ENCODE measurements around the gene SLC25A21. TPM values are rescaled to one million over a fixed set of nuclear protein-coding genes. Genes with fewer than 3 reads are reported as not detected.

The SLC25A21 gene
- 2.1 TPM for total RNA-seq (2021; ENCODE audit: unreplicated experiment)
- polyA plus RNA-seq (2012; ENCODE audit: insufficient read length), result 1.5 TPM
- Bru-seq, nascent RNA, result percentile 46 among the genes with signal in this experiment
- BruChase-seq, experiment 1, labeled RNA remaining after a 2-hour chase, result percentile 49 among the genes with signal in this experiment
- percentile 41 among the genes with signal in this experiment for BruChase-seq, experiment 2, labeled RNA remaining after a 6-hour chase
- long read RNA-seq, partial matches to known transcripts, result 0 of 1 reads
- long read RNA-seq, other reads (novel, unspliced or antisense), result 1 of 1 reads

DNA sequence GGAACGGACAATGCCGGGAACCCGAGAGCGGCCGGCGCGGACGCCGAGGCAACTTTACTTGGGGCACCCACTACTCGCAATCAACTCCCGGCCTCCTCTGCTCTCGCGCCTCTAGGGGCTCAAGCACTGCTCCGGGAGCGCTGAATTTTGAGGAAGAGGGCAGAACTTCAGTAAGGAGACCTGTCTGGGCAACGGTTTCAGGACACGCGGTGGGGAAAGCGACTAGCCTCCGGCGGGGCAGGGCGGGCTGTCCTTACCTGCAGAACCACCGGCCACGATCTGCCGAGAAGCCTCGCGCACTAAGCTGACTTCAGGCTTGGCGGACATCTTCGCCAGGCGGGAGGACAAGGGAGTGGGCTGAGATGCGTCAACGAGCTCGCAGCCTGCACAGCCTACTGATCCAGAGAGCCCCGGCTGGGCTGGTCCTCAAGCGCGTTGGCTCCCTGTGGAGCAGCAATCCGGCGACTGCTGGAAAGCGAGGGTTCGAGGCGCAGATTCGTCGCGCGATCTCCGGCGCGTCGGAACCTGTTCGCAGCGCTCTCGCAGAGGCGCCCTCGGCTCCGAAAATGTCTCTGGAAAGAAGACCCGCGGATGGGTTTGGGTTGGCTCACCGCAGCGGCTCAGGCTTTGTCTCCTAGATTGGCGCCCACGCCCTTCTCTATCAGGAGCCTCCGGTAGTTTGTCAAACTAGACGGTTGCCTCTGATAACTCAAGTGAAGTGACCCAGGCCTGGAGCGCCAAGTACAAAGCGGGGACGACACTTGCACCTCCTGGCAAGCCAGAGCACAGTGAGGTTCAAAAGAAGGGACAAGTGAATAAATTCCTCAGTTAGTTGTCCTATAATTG is at the start of gene SLC25A21:
Gene SLC25A21 (minus strand): TSS at position 583 of the 846 bp plus-strand sequence.
- peak within 1 kb of the TSS; percentile 89 for H3K27ac ChIP-seq (ENCODE audit: low read length)
- no peaks in the 10 kb centered on the region; the same call in none of the 2 replicates for H3K4me1 ChIP-seq (ENCODE audit: control insufficient read depth, insufficient read depth, low read length)
- H3K27me3 ChIP-seq (ENCODE audit: control insufficient read depth, insufficient read depth, low read length), result no peaks in the 10 kb centered on the region
- peak; percentile 99 for ATAC-seq
- peak within 1 kb of the TSS; percentile 68 to 83 for H3K4me3 ChIP-seq (ENCODE audit: low read depth in 2 of 2, low read length in 2 of 2)
- POLR2A ChIA-PET, result no interaction called here
- BruUV-seq (replicated peaks), result no TSS peak
- TF ChIP-seq SIN3A (IDR thresholded peaks at IDR 0.05; ENCODE audit: borderline replicate concordance, insufficient read depth, low read depth, low read length), result no peak
- TF ChIP-seq, protein P1, sequence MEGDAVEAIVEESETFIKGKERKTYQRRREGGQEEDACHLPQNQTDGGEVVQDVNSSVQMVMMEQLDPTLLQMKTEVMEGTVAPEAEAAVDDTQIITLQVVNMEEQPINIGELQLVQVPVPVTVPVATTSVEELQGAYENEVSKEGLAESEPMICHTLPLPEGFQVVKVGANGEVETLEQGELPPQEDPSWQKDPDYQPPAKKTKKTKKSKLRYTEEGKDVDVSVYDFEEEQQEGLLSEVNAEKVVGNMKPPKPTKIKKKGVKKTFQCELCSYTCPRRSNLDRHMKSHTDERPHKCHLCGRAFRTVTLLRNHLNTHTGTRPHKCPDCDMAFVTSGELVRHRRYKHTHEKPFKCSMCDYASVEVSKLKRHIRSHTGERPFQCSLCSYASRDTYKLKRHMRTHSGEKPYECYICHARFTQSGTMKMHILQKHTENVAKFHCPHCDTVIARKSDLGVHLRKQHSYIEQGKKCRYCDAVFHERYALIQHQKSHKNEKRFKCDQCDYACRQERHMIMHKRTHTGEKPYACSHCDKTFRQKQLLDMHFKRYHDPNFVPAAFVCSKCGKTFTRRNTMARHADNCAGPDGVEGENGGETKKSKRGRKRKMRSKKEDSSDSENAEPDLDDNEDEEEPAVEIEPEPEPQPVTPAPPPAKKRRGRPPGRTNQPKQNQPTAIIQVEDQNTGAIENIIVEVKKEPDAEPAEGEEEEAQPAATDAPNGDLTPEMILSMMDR (IDR thresholded peaks at IDR 0.05), result no peak
- TF ChIP-seq TCF7L2 (IDR thresholded peaks at IDR 0.05; ENCODE audit: low read depth, low read length), result no peak
- TF ChIP-seq, protein P2, sequence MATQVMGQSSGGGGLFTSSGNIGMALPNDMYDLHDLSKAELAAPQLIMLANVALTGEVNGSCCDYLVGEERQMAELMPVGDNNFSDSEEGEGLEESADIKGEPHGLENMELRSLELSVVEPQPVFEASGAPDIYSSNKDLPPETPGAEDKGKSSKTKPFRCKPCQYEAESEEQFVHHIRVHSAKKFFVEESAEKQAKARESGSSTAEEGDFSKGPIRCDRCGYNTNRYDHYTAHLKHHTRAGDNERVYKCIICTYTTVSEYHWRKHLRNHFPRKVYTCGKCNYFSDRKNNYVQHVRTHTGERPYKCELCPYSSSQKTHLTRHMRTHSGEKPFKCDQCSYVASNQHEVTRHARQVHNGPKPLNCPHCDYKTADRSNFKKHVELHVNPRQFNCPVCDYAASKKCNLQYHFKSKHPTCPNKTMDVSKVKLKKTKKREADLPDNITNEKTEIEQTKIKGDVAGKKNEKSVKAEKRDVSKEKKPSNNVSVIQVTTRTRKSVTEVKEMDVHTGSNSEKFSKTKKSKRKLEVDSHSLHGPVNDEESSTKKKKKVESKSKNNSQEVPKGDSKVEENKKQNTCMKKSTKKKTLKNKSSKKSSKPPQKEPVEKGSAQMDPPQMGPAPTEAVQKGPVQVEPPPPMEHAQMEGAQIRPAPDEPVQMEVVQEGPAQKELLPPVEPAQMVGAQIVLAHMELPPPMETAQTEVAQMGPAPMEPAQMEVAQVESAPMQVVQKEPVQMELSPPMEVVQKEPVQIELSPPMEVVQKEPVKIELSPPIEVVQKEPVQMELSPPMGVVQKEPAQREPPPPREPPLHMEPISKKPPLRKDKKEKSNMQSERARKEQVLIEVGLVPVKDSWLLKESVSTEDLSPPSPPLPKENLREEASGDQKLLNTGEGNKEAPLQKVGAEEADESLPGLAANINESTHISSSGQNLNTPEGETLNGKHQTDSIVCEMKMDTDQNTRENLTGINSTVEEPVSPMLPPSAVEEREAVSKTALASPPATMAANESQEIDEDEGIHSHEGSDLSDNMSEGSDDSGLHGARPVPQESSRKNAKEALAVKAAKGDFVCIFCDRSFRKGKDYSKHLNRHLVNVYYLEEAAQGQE (IDR thresholded peaks at IDR 0.05; ENCODE audit: insufficient read depth in 1 of 2, low read depth in 2 of 2, low read length in 1 of 2), result no peak
- peak; percentile 89 for TF ChIP-seq POLR2AphosphoS5 (IDR thresholded peaks at IDR 0.05; ENCODE audit: low read depth, low read length)
- intact Hi-C loops (cut with micrococcal nuclease; ENCODE audit: unreplicated experiment), result no loop called here
- H3K9me3 ChIP-seq (ENCODE audit: control insufficient read depth, insufficient read depth, low read depth, low read length), result no peaks in the 10 kb centered on the region
- DNase-seq (ENCODE audit: low read depth, low spot score), result peak; percentile 62
- H3K36me3 ChIP-seq (ENCODE audit: control insufficient read depth, insufficient read depth, low read length), result peaks cover 6% of the 10 kb centered on the region; the same call in 1 of the 2 replicates
- CTCF ChIA-PET, result no interaction called here
- in situ Hi-C loops (cut with HindIII; ENCODE audit: low pct_unique_long_range_greater_than_20kb, low sequenced_read_pairs), result no loop called here

DNA sequence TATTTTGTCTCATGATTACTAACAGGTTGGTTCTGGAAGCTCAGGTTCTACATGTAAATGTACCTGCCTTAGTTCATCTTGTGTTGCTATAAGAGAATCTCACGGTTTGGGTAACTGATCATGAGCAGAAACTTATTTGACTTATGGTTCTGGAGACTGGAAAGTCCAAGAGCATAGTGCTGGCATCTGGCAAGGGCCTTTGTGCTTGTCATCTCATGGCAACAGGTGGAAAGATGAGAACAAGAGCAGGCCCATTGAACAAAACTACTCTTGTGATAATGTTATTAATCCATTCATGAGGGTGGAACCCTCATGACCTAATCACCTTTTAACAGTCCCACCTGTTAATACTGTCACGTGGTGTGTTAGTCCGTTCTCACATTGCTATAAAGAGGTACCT is 48.7 kb upstream of the SLC25A21 start:
- Histone ChIP-seq H3K27ac (ENCODE audit: low read length) (no peak overlapping the region), H3K36me3 (ENCODE audit: control insufficient read depth, insufficient read depth, low read length) (no peaks in the 10 kb centered on the region), H3K4me1 (ENCODE audit: control insufficient read depth, insufficient read depth, low read length) (no peaks in the 10 kb centered on the region), H3K9me3 (ENCODE audit: control insufficient read depth, insufficient read depth, low read depth, low read length) (no peaks in the 10 kb centered on the region), H3K4me3 (ENCODE audit: low read depth in 2 of 2, low read length in 2 of 2) (no peak overlapping the region), H3K27me3 (ENCODE audit: control insufficient read depth, insufficient read depth, low read length) (no peaks in the 10 kb centered on the region)
- CTCF ChIA-PET, result no interaction called here
- TF ChIP-seq SIN3A (IDR thresholded peaks at IDR 0.05; ENCODE audit: borderline replicate concordance, insufficient read depth, low read depth, low read length) (no peak), TCF7L2 (IDR thresholded peaks at IDR 0.05; ENCODE audit: low read depth, low read length) (no peak), POLR2AphosphoS5 (IDR thresholded peaks at IDR 0.05; ENCODE audit: low read depth, low read length) (no peak)
- TF ChIP-seq, protein P2 (IDR thresholded peaks at IDR 0.05; ENCODE audit: insufficient read depth in 1 of 2, low read depth in 2 of 2, low read length in 1 of 2), result no peak
- DNase-seq (ENCODE audit: low read depth, low spot score) (no peak), ATAC-seq (no peak)
- POLR2A ChIA-PET, result no interaction called here
- intact Hi-C loops (cut with micrococcal nuclease; ENCODE audit: unreplicated experiment), result no loop called here
- in situ Hi-C loops (cut with HindIII; ENCODE audit: low pct_unique_long_range_greater_than_20kb, low sequenced_read_pairs), result no loop called here
- no TSS peak for BruUV-seq (replicated peaks)
